H1 (cell line): ENCODE measurements around the gene FLT4. TPM values are rescaled to one million over a fixed set of nuclear protein-coding genes. Genes with fewer than 3 reads are reported as not detected.

Experiments
- CBX8 ChIP-seq: fragments of 300-800, 300-1000 bp; sonication (generic); IDR thresholded peaks from 2 replicates; pipeline ENCODE4 v1.7.1; 2016; ENCODE audit warnings: low read depth, low read length, borderline replicate concordance
- CTCF ChIP-seq, 3 experiments: IDR thresholded peaks; 1 replicate in 2 of 3; 2 replicates in 1 of 3; pipeline versions ENCODE4 v1.5.1 to v1.6.1; 2011; ENCODE audit warnings: low read length in 3 of 3, mild to moderate bottlenecking in 3 of 3, inconsistent platforms in 2 of 3, low read depth in 1 of 3, moderate library complexity in 1 of 3; ENCODE audit not compliant: insufficient read depth in 1 of 3; ENCODE audit errors: control extremely low read depth in 1 of 3
- GABPA ChIP-seq: IDR thresholded peaks from 2 replicates; pipeline ENCODE4 v1.6.1; 2011; ENCODE audit warnings: mild to moderate bottlenecking, low read length, moderate library complexity, borderline replicate concordance; ENCODE audit not compliant: insufficient read depth
- HDAC6 ChIP-seq: IDR thresholded peaks from one replicate; pipeline ENCODE4 v1.7.1; 2012; ENCODE audit warnings: low read depth, mild to moderate bottlenecking, inconsistent platforms, low read length, moderate library complexity
- NANOG ChIP-seq: IDR thresholded peaks from 2 replicates; pipeline ENCODE4 v1.6.1; 2011; ENCODE audit warnings: low read length, low read depth, mild to moderate bottlenecking, inconsistent platforms; ENCODE audit not compliant: insufficient read depth, poor library complexity, severe bottlenecking
- SP1 ChIP-seq: IDR thresholded peaks from 2 replicates; pipeline ENCODE4 v1.6.1; 2011; ENCODE audit warnings: low read depth, low read length
- polyA plus RNA-seq, 7 experiments: library from polyadenylated mRNA; depleted of rRNA in 3 of 7; stranded (reverse) in 5 of 7; unstranded in 2 of 7; fragments of >200 nt in 5 of 7; fragments of 200-250 nt in 2 of 7; gene quantifications; 1 replicate in 5 of 7; 2 replicates in 1 of 7; 4 replicates in 1 of 7; pipeline versions ENCODE4 v1.2.1 to v1.2.3, GENCODE V29; 2011 to 2013; ENCODE audit warnings: missing spikeins in 2 of 7, mixed read lengths in 2 of 7
- total RNA-seq: library from RNA; stranded (reverse); fragmentation: NEBNext Ultra II Directional; extraction: Animal tissue kit (Norgen Biotek cat#: 25700); gene quantifications from 2 replicates; pipeline ENCODE4 v1.2.1, GENCODE V29; 2021

The FLT4 gene
- total and polyA plus RNA-seq, 2 of the 8 experiments (the other 6 are each of a cell fraction or from before 2014, with no cell fraction given) = 6.5 to 7.7 TPM

- TF ChIP-seq NANOG (no peak), GABPA (no peak), CTCF (IDR thresholded peaks at IDR 0.05; ENCODE audit: control extremely low read depth in 1 of 3, insufficient read depth in 1 of 3, low read depth in 1 of 3, low read length in 3 of 3) (no peak), SP1 (no peak), HDAC6 (no peak), CBX8 (no peak)
Measured at GRCh38 chr5:180613814-180614188, 35.6 kb downstream of the FLT4 start (continued).
